GM12872 (cell line): ENCODE results near the gene TOGARAM1.

Experiments
- CTCF ChIP-seq: IDR thresholded peaks from 3 replicates; pipeline ENCODE4 v1.5.1; 2011; ENCODE audit warnings: low read depth, mild to moderate bottlenecking, low read length, moderate library complexity; ENCODE audit not compliant: insufficient read depth

Gene TOGARAM1

GRCh38 chr14:45073231-45073879 is 111.4 kb downstream of the TOGARAM1 start:
- no peak for TF ChIP-seq CTCF

GRCh38 chr14:45078323-45078722 is 116.3 kb downstream of the TOGARAM1 start:
- TF ChIP-seq CTCF: no peak

GRCh38 chr14:45082420-45082819 is 120.4 kb downstream of the TOGARAM1 start:
- no peak for TF ChIP-seq CTCF

GRCh38 chr14:45083617-45083975 is 121.6 kb downstream of the TOGARAM1 start:
- no peak for TF ChIP-seq CTCF

- no peak for TF ChIP-seq CTCF
These were observed 122.2 kb downstream of the TOGARAM1 start, which contains the start of gene PRPF39 for GRCh38 chr14:45083976-45084722. PRPF39 (plus strand) TSS chr14:45084116; CDS start chr14:45095240, 11,124 bp downstream.

- TF ChIP-seq CTCF: no peak
These were observed 123.0 kb downstream of the TOGARAM1 start for GRCh38 chr14:45084946-45085346.

- TF ChIP-seq CTCF: no peak
These were observed 127.8 kb downstream of the TOGARAM1 start for GRCh38 chr14:45089813-45090212.
